Common myeloid progenitor, CD34-positive (primary cell): ENCODE data around the gene TNS1.
A peak's percentile ranks its signal among the peaks of the same experiment; 100 is the strongest.

Experiments
- CTCF ChIA-PET: fragments of 350-600 bp; sonication (Branson Sonifier 250); formaldehyde crosslinking; loops from one replicate; lab custom pipeline; 2021; ENCODE audit warnings: antibody characterized with exemption; lab: Charles Lee
- POLR2A ChIA-PET: fragments of 350-600 bp; sonication (Branson Sonifier 250); formaldehyde crosslinking; loops from one replicate; lab custom pipeline; 2021; ENCODE audit warnings: antibody characterized with exemption; lab: Charles Lee
- DNase-seq, 3 donors: peaks; one replicate each; pipeline versions ENCODE4 v3.0.0 to v3.0.0-alpha.2; 2013
- H3K27ac ChIP-seq, 2 experiments: 1 replicate in 1 of 2; 2 replicates in 1 of 2; pipeline ENCODE4 v1.7.0; 2013; ENCODE audit warnings: inconsistent platforms in 2 of 2, low read length in 2 of 2, mild to moderate bottlenecking in 2 of 2, low read depth in 1 of 2, moderate library complexity in 1 of 2; ENCODE audit not compliant: severe bottlenecking in 2 of 2, insufficient read depth in 1 of 2, poor library complexity in 1 of 2
- H3K27me3 ChIP-seq, 5 experiments: replicated peaks in 2 of 5; 1 replicate in 3 of 5; 2 replicates in 2 of 5; pipeline versions ENCODE4 v1.6.1 to v1.7.0; 2013; ENCODE audit warnings: low read length in 4 of 5, mild to moderate bottlenecking in 2 of 5, moderate library complexity in 2 of 5, inconsistent platforms in 1 of 5; ENCODE audit not compliant: insufficient read depth in 5 of 5, control insufficient read depth in 4 of 5
- H3K36me3 ChIP-seq, 4 experiments: 1 replicate in 2 of 4; 2 replicates in 2 of 4; pipeline versions ENCODE4 v1.6.1 to v1.7.0; 2013; ENCODE audit warnings: low read length in 3 of 4, control low read depth in 1 of 4, mild to moderate bottlenecking in 1 of 4; ENCODE audit not compliant: control insufficient read depth in 4 of 4, insufficient read depth in 4 of 4
- H3K4me1 ChIP-seq, 4 experiments: 1 replicate in 3 of 4; 2 replicates in 1 of 4; pipeline versions ENCODE4 v1.6.1 to v1.7.1; 2013; ENCODE audit warnings: low read length in 3 of 4, mild to moderate bottlenecking in 3 of 4, control low read depth in 1 of 4, inconsistent platforms in 1 of 4, moderate library complexity in 1 of 4; ENCODE audit not compliant: control insufficient read depth in 4 of 4, insufficient read depth in 4 of 4; ENCODE audit errors: control extremely low read depth in 1 of 4
- H3K4me3 ChIP-seq, 7 experiments: 1 replicate in 4 of 7; 2 replicates in 3 of 7; pipeline versions ENCODE4 v1.5.1 to v1.7.0; 2013; ENCODE audit warnings: mild to moderate bottlenecking in 7 of 7, low read length in 6 of 7, moderate library complexity in 6 of 7, inconsistent platforms in 2 of 7, low read depth in 2 of 7, control low read depth in 1 of 7; ENCODE audit not compliant: insufficient read depth in 4 of 7, control insufficient read depth in 1 of 7; ENCODE audit errors: extremely low read depth in 1 of 7
- H3K9me3 ChIP-seq, 5 experiments: 1 replicate in 4 of 5; 2 replicates in 1 of 5; pipeline versions ENCODE4 v1.6.1 to v1.7.1; 2013; ENCODE audit warnings: low read length in 4 of 5, mild to moderate bottlenecking in 2 of 5, inconsistent platforms in 1 of 5, low read depth in 1 of 5, moderate library complexity in 1 of 5; ENCODE audit not compliant: control insufficient read depth in 4 of 5, insufficient read depth in 2 of 5; ENCODE audit errors: control extremely low read depth in 1 of 5
- WGBS: methylation state at CpG from one replicate; pipeline ENCODE4 v1.1.5; 2013; ENCODE audit not compliant: insufficient coverage; 5-methylcytosine and 5-hydroxymethylcytosine counted together

The TNS1 gene

GRCh38 chr2:217794133-217794986 lies 208.4 kb downstream of the TNS1 start:
- no peaks in the 10 kb centered on the region for H3K36me3 ChIP-seq
- WGBS, result 98% methylated on average over 12 of the region's 13 CpGs
- H3K4me3 ChIP-seq, result no peak overlapping the region
- ChIA-PET CTCF (interaction anchor here (1.2 to 10.4 kb wide), 4 partner anchors 9 to 195 kb away, joined by 3 to 249 read pairs (median 123); no protein-coding TSS in a partner anchor), POLR2A (no interaction called here)
- peaks cover 0 to 48% (median 36%) of the 10 kb centered on the region in 4 experiments for H3K4me1 ChIP-seq
- H3K27me3 ChIP-seq, result no peaks in the 10 kb centered on the region
- no peak for DNase-seq
- H3K9me3 ChIP-seq, result no peaks in the 10 kb centered on the region
- no peak overlapping the region for H3K27ac ChIP-seq

DNA sequence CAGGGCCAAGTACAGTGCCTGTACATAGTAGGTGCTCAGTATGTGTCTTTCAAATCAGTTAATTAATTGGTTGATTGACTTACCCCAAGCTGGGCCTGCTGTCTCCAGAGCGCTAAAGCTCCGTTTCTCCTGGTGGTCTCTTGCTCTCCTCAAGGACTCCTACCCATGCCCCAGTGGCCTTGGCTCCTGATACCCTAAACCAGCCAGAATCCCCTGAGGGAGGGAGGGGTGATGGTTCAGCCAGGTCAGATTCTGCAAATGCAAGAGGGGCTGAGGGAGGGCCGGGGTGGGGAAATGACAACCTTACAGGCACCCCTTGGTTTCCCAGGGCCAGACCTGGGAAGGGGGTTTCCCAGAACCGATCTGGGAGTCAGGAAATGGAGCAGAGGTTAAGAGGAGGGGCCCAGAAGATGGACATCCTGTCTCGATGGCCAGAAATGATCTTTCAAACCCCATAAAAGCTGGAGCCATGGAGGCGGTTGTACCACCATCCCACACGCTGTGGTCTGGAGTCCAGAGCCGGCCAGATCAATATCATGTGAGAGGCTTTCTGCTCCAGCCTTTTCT lies 209.1 kb downstream of the TNS1 start:
- Histone ChIP-seq H3K4me3 (no peak overlapping the region), H3K27me3 (no peaks in the 10 kb centered on the region), H3K36me3 (no peaks in the 10 kb centered on the region), H3K9me3 (no peaks in the 10 kb centered on the region), H3K4me1 (peaks cover 0 to 45% (median 31%) of the 10 kb centered on the region in 4 experiments), H3K27ac (no peak overlapping the region)
- DNase-seq, result no peak
- ChIA-PET CTCF (interaction anchor here (1.2 to 10.4 kb wide), 5 partner anchors 8 to 196 kb away, joined by 3 to 249 read pairs (median 157); no protein-coding TSS in a partner anchor), POLR2A (no interaction called here)
- 90% methylated on average over 6 of the region's 8 CpGs for WGBS

- Histone ChIP-seq H3K4me1 (peaks cover 0 to 37% (median 25%) of the 10 kb centered on the region in 4 experiments), H3K4me3 (no peak overlapping the region), H3K27me3 (no peaks in the 10 kb centered on the region), H3K36me3 (no peaks in the 10 kb centered on the region), H3K9me3 (no peaks in the 10 kb centered on the region), H3K27ac (no peak overlapping the region)
- 96% methylated on average over 4 of the region's 5 CpGs for WGBS
- CTCF ChIA-PET, result interaction anchor here (1.5 to 10.4 kb wide), 4 partner anchors 12 to 197 kb away, joined by 4 to 249 read pairs (median 198); no protein-coding TSS in a partner anchor
- DNase-seq, result no peak
- POLR2A ChIA-PET, result no interaction called here
Measured at GRCh38 chr2:217792626-217793527, 209.9 kb downstream of the TNS1 start.

GRCh38 chr2:217791551-217791950 lies 211.2 kb downstream of the TNS1 start:
- DNase-seq, result no peak
- CTCF ChIA-PET, result interaction anchor here (0.6 to 10.4 kb wide), 14 partner anchors 13 to 295 kb away, joined by 3 to 249 read pairs (median 6); no protein-coding TSS in a partner anchor
- H3K9me3 ChIP-seq, result no peaks in the 10 kb centered on the region

DNA sequence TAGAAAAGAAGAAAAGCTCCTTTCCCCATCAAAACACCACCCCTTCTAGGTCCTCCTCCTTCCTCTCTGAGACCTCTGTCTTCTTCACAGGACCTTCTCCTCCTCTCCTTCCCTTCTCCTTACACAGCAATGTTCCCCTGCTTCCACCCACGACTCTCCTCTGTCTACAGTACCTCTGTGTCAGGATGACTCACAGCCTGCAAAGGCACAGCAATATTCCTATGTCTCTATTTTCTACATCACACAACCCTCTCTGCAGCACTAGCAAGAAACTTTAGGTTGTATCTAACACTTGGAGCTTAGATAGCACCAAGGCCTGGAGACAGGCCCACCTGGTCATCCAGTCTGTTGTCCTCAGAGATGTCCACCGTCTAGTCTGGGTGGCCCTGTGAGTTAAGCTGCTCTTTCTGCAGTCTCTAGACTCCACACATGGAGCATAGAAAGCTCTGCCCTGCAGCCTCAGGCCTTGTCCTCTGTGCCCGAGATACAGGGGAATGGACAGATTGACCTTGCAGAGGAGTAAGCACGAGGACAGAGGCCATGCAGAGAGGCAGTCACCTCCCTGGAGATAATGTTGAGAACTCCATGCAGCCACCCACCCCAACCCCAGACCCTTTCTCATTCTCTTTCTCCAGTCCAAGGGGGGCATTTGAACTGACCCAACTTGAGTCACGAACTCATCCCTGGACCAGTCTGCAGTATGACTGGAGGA lies 212.0 kb downstream of the TNS1 start:
- H3K4me1 ChIP-seq, result peaks cover 0 to 17% (median 9%) of the 10 kb centered on the region in 4 experiments
- no peaks in the 10 kb centered on the region for H3K36me3 ChIP-seq
- DNase-seq, result peak in 1 of 3 donors; percentile 18
- WGBS, result 74% methylated on average over 4 of the region's 5 CpGs
- no peaks in the 10 kb centered on the region for H3K9me3 ChIP-seq
- peak overlapping the region in 1 of 7 experiments; percentile 56 for H3K4me3 ChIP-seq
- CTCF ChIA-PET, result interaction anchor here (0.7 to 10.4 kb wide), 20 partner anchors 12 to 493 kb away, joined by 3 to 249 read pairs (median 6); partner anchors contain the start of gene RUFY4
- no peaks in the 10 kb centered on the region for H3K27me3 ChIP-seq
- H3K27ac ChIP-seq, result no peak overlapping the region
- POLR2A ChIA-PET, result interaction anchor here (0.6 kb wide), 1 partner anchor 8 kb away, joined by 6 read pairs; no protein-coding TSS in a partner anchor

More at GRCh38 chr2:217791551-217791950, 211.2 kb downstream of the TNS1 start:
- no CpG with 5 or more reads among the region's 2 CpGs for WGBS
- H3K4me3 ChIP-seq, result no peak overlapping the region
- POLR2A ChIA-PET, result no interaction called here
- H3K27ac ChIP-seq, result no peak overlapping the region
- H3K4me1 ChIP-seq, result peaks cover 0 to 25% (median 12%) of the 10 kb centered on the region in 4 experiments
- H3K36me3 ChIP-seq, result no peaks in the 10 kb centered on the region
- no peaks in the 10 kb centered on the region for H3K27me3 ChIP-seq

DNA sequence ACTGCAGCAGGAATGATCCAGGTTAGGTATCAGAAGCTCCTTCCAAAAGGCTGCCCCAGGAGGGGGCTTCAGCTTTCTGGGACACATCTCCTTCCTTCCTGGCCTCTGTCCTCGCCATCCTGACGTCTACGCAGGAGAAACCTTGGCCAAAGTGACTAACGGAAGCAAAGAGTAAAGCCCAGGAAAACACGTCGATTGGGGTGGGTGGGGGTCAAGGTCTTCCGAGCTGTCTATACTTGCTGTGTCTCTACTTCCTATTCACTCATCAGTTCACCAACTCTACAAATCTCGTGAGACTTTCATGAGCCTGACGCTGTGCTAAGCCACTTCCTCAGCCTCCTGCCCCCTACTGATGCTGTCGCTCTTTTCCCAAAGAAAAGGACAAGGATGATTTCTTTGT lies 212.6 kb downstream of the TNS1 start:
- 32% methylated on average over 3 of the region's 10 CpGs for WGBS
- Histone ChIP-seq H3K36me3 (no peaks in the 10 kb centered on the region), H3K27ac (peak overlapping the region in 1 of 2 experiments; percentile 11), H3K4me1 (peaks cover 0 to 20% (median 10%) of the 10 kb centered on the region in 4 experiments), H3K9me3 (no peaks in the 10 kb centered on the region), H3K4me3 (peak overlapping the region in 6 of 7 experiments; percentile 40 to 69 (median 54)), H3K27me3 (no peaks in the 10 kb centered on the region)
- DNase-seq, result peak; percentile 59 to 77 (median 66)
- ChIA-PET POLR2A (interaction anchor here (0.6 kb wide), 1 partner anchor 8 kb away, joined by 6 read pairs; no protein-coding TSS in a partner anchor), CTCF (interaction anchor here (0.7 to 10.4 kb wide), 22 partner anchors 11 to 494 kb away, joined by 3 to 249 read pairs (median 6); partner anchors contain the start of gene RUFY4)
